Parathyroid adenoma (tissue), 2 donors: ENCODE data around the gene SERPIND1.
"Not testable (repeated sequence)": the region's sequence is repeated elsewhere in the genome, so short reads cannot be mapped to it uniquely, and the experiment has no call there.

Experiments
- H2AFZ ChIP-seq: fragments of 300-600 bp; sonication (generic); one replicate; pipeline ENCODE4 v1.7.0; 2017; ENCODE audit warnings: antibody characterized with exemption, mild to moderate bottlenecking
- H3K27ac ChIP-seq: fragments of 300-600 bp; sonication (generic); one replicate; pipeline ENCODE4 v1.7.0; 2017
- H3K27me3 ChIP-seq: fragments of 300-600 bp; sonication (generic); one replicate; pipeline ENCODE4 v1.7.0; 2017; ENCODE audit warnings: low read length; ENCODE audit not compliant: control insufficient read depth, insufficient read depth
- H3K36me3 ChIP-seq: fragments of 300-600 bp; sonication (generic); one replicate; pipeline ENCODE4 v1.7.0; 2017; ENCODE audit warnings: low read length; ENCODE audit not compliant: control insufficient read depth, insufficient read depth
- H3K4me1 ChIP-seq: fragments of 300-600 bp; sonication (generic); one replicate; pipeline ENCODE4 v1.7.0; 2017; ENCODE audit warnings: control low read depth
- H3K4me2 ChIP-seq: fragments of 300-600 bp; sonication (generic); one replicate; pipeline ENCODE4 v1.7.0; 2017; ENCODE audit warnings: low read length
- H3K4me3 ChIP-seq: fragments of 300-600 bp; sonication (generic); one replicate; pipeline ENCODE4 v1.7.0; 2017; ENCODE audit warnings: low read depth, low read length
- H3K79me2 ChIP-seq: fragments of 300-600 bp; sonication (generic); one replicate; pipeline ENCODE4 v1.7.0; 2017; ENCODE audit warnings: control low read depth
- H3K9ac ChIP-seq: fragments of 300-600 bp; sonication (generic); one replicate; pipeline ENCODE4 v1.7.0; 2017; ENCODE audit warnings: mild to moderate bottlenecking
- H3K9me3 ChIP-seq: fragments of 300-600 bp; sonication (generic); one replicate; pipeline ENCODE4 v1.7.0; 2017; ENCODE audit warnings: low read length; ENCODE audit not compliant: control insufficient read depth
- TF ChIP-seq, protein P1 (sequence below): fragments of 300-600 bp; sonication (generic); IDR thresholded peaks from one replicate; pipeline ENCODE4 v1.7.0; 2017; ENCODE audit warnings: antibody characterized with exemption, mild to moderate bottlenecking
- donor health status: primary hyperparathyroidism.

SERPIND1 gene

DNA sequence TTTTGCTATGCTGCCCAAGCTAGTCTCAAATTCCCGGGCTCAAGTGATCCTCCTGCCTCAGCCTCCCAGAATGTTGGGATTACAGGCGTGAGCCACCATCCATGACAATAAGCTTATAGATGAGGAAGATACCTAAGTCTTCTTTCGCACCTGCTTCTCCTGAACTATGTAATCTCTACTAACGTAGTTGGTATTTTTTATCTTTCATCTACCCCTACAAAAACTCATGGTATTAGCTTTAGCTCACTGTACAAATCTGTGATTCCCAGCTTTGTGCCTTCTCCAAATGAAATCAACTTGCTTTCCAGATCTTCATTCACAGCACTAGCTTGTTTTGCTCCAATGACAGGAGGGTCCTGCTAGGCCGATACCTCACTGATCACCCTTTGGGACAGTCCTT is 48.3 kb downstream of the SERPIND1 start:
- H3K4me3 ChIP-seq, result no peak overlapping the region
- H3K4me2 ChIP-seq, result no peak overlapping the region
- no peaks in the 10 kb centered on the region for H3K27me3 ChIP-seq
- H3K4me1 ChIP-seq, result no peaks in the 10 kb centered on the region
- H3K9me3 ChIP-seq, result no peaks in the 10 kb centered on the region
- H3K27ac ChIP-seq, result no peak overlapping the region
- TF ChIP-seq, protein P1, sequence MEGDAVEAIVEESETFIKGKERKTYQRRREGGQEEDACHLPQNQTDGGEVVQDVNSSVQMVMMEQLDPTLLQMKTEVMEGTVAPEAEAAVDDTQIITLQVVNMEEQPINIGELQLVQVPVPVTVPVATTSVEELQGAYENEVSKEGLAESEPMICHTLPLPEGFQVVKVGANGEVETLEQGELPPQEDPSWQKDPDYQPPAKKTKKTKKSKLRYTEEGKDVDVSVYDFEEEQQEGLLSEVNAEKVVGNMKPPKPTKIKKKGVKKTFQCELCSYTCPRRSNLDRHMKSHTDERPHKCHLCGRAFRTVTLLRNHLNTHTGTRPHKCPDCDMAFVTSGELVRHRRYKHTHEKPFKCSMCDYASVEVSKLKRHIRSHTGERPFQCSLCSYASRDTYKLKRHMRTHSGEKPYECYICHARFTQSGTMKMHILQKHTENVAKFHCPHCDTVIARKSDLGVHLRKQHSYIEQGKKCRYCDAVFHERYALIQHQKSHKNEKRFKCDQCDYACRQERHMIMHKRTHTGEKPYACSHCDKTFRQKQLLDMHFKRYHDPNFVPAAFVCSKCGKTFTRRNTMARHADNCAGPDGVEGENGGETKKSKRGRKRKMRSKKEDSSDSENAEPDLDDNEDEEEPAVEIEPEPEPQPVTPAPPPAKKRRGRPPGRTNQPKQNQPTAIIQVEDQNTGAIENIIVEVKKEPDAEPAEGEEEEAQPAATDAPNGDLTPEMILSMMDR, result no peak
- no peaks in the 10 kb centered on the region for H3K79me2 ChIP-seq
- H2AFZ ChIP-seq, result no peak overlapping the region
- no peaks in the 10 kb centered on the region for H3K36me3 ChIP-seq
- H3K9ac ChIP-seq, result no peak overlapping the region

DNA sequence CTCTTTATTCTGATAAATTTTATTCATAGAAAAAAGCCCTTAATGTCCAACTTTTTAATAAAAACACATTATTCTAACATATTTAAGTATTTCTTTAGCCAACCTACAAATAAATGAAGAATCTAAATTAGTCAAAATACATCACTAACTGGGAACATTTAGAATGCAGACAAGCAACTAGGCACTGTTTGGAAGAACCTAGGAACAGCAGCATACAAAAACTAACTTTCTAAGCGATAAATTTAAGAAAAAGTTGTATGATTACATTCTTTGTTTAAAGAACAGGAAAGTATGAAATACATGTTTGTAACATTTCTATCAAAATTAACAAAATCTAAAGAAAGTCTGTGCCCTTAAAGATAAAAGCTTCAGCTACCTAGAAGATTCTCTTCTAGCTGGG is 49.4 kb downstream of the SERPIND1 start:
- TF ChIP-seq, protein P1, result no peak
- Histone ChIP-seq H3K9me3 (no peaks in the 10 kb centered on the region), H3K27me3 (no peaks in the 10 kb centered on the region), H2AFZ (no peak overlapping the region), H3K4me2 (no peak overlapping the region), H3K27ac (no peak overlapping the region), H3K9ac (no peak overlapping the region), H3K36me3 (no peaks in the 10 kb centered on the region), H3K4me1 (no peaks in the 10 kb centered on the region), H3K79me2 (no peaks in the 10 kb centered on the region), H3K4me3 (no peak overlapping the region)

DNA sequence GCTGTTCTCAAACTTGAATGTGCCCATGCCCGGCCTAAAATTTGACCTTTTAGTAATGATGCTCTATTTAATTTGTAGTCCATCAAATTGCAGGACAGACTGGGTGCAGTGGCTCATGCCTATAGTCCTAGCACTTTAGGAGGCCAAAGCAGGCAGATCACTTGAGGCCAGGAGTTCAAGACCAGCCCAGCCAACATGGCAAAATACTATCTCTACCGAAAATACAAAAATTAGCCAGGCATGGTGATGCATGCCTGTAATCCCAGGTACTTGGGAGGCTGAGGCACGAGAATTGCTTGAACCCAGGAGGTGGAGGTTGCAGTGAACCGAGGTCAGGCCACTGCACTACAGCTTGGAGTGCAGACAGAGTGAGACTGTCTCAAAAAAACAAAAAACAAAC is 51.3 kb downstream of the SERPIND1 start:
- H3K4me1 ChIP-seq, H3K4me2 ChIP-seq, H3K36me3 ChIP-seq: not testable (repeated sequence)

DNA sequence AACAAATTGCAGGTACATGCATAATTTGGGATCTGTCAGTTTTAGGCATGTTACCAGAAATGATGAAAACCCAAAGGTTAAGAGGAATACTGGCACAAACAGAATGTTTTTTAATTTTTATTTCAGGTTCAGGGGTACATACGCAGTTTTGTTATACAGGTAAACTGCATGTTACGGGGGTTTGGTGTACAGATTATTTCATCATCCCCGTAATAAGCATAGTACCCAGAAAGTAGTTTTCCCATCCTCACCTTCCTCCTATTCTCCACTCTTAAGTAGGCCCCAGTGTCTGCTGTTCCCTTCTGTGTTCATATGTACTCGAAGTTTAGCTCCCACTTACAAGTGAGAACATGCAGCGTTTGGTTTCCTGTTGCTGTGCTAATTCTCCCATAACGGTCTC is 51.7 kb downstream of the SERPIND1 start:
- Histone ChIP-seq H3K79me2 (no peaks in the 10 kb centered on the region), H3K4me3 (no peak overlapping the region), H3K4me2 (no peak overlapping the region), H3K4me1 (no peaks in the 10 kb centered on the region), H2AFZ (no peak overlapping the region), H3K36me3 (no peaks in the 10 kb centered on the region), H3K9ac (no peak overlapping the region), H3K27ac (no peak overlapping the region), H3K9me3 (no peaks in the 10 kb centered on the region), H3K27me3 (no peaks in the 10 kb centered on the region)
- TF ChIP-seq, protein P1, result no peak

More for the DNA sequence above, 51.3 kb downstream of the SERPIND1 start:
- not testable (repeated sequence) for H3K4me3 ChIP-seq, H3K79me2 ChIP-seq, H3K27me3 ChIP-seq, H2AFZ ChIP-seq, H3K9me3 ChIP-seq, H3K9ac ChIP-seq, H3K27ac ChIP-seq

DNA sequence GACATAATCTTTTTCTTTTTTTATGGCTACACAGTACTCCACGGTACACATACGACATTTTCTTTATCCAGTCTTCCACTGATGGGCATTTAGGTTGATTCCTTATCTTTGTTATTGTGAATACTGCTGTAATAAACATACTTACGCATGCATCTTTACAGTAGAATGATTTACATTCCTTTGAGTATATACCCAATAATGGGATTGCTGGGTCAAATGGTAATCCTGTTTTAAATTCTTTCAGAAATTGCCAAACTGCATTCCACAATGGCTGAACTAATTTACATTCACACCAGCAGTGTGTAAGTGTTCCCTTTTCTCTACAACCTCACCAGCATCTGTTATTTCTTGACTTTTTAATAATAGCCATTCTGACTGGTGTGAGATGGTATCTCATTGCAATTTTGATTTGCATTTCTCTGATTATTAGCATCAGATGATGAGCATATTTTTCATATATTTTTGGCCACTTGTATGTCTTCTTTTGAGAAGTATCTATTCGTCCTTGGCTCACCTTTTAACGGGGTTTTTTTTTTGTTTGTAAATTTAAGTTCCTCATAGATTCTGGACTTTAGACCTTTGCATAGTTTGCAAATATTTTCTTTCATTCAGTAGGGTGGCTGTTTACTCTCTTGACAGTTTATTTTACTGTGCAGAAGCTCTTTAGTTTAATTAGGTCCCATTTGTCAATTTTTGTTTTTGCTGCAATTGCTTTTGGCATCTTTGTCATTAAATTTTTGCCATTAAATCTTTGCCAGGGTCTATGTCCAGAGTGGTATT is 52.6 kb downstream of the SERPIND1 start:
- H3K36me3 ChIP-seq, H3K4me3 ChIP-seq, H3K9ac ChIP-seq, H3K4me2 ChIP-seq, H3K27me3 ChIP-seq, H3K27ac ChIP-seq, H3K4me1 ChIP-seq, H2AFZ ChIP-seq, H3K79me2 ChIP-seq, H3K9me3 ChIP-seq: not testable (repeated sequence)
